ENCODE results near the gene TEPSIN.

TEPSIN gene

GRCh38 chr17:81218459-81218858, 20.4 kb downstream of the TEPSIN start:
- no peak for DNase-seq

- DNase-seq = no peak
Observed at GRCh38 chr17:81217491-81217890, 21.4 kb downstream of the TEPSIN start.

- no peak for DNase-seq
Observed at GRCh38 chr17:81213978-81214377, 24.9 kb downstream of the TEPSIN start.

GRCh38 chr17:81212365-81212764, 26.5 kb downstream of the TEPSIN start:
- no peak for DNase-seq

GRCh38 chr17:81210868-81211267, 28.0 kb downstream of the TEPSIN start:
- DNase-seq = no peak

- no peak for DNase-seq
Observed at GRCh38 chr17:81210466-81210865, 28.4 kb downstream of the TEPSIN start.

- DNase-seq = no peak
Observed at GRCh38 chr17:81209141-81209540, 29.7 kb downstream of the TEPSIN start.

GRCh38 chr17:81208651-81209050, 30.2 kb downstream of the TEPSIN start:
- DNase-seq = no peak

- no peak for DNase-seq
Observed at GRCh38 chr17:81207610-81208581, 31.0 kb downstream of the TEPSIN start.

- no peak for DNase-seq
Observed at GRCh38 chr17:81206657-81207056, 32.2 kb downstream of the TEPSIN start.

GRCh38 chr17:81206166-81206565, 32.7 kb downstream of the TEPSIN start:
- no peak for DNase-seq

GRCh38 chr17:81204578-81204977, 34.3 kb downstream of the TEPSIN start:
- no peak for DNase-seq

GRCh38 chr17:81203136-81203535, 35.7 kb downstream of the TEPSIN start:
- DNase-seq = no peak

GRCh38 chr17:81202318-81202717, 36.5 kb downstream of the TEPSIN start:
- DNase-seq = no peak

- no peak for DNase-seq
Observed at GRCh38 chr17:81200695-81201580, 37.9 kb downstream of the TEPSIN start.

GRCh38 chr17:81200201-81200600, 38.7 kb downstream of the TEPSIN start:
- no peak for DNase-seq

GRCh38 chr17:81199482-81199830, 39.4 kb downstream of the TEPSIN start:
- DNase-seq = no peak

- DNase-seq = no peak
Observed at GRCh38 chr17:81198826-81199481, 39.9 kb downstream of the TEPSIN start.

GRCh38 chr17:81197831-81198490, 40.9 kb downstream of the TEPSIN start:
- DNase-seq = no peak

- no peak for DNase-seq
Observed at GRCh38 chr17:81197409-81197795, 41.5 kb downstream of the TEPSIN start.

- DNase-seq = no peak
Observed at GRCh38 chr17:81196505-81197408, 42.1 kb downstream of the TEPSIN start.

All from left hindlimb (tissue), 1 donor.